Transverse colon (tissue), 4 donors: ENCODE measurements around the gene NPM3. TPM values are rescaled to one million over a fixed set of nuclear protein-coding genes. Genes with fewer than 3 reads are reported as not detected.

Experiments
- DNase-seq: peaks from one replicate; pipeline ENCODE4 v3.0.0-alpha.2; 2019
- H3K27ac ChIP-seq, 4 donors: fragments of 200-600 bp; sonication (generic); 2 replicates each; pipeline ENCODE4 v1.5.1; 2016 to 2018; ENCODE audit warnings: inconsistent platforms in 4 of 4
- H3K27me3 ChIP-seq: fragments of 200-600 bp; sonication (generic); 2 replicates; pipeline ENCODE4 v1.5.1; 2017; ENCODE audit warnings: inconsistent platforms
- H3K36me3 ChIP-seq, 4 donors: fragments of 200-600 bp; sonication (generic); 2 replicates each; pipeline ENCODE4 v1.5.1; 2017 to 2019; ENCODE audit warnings: inconsistent platforms in 4 of 4
- H3K4me1 ChIP-seq, 4 donors: fragments of 200-600 bp; sonication (generic); 2 replicates each; pipeline ENCODE4 v1.5.1; 2017 to 2020; ENCODE audit warnings: inconsistent platforms in 4 of 4
- H3K4me3 ChIP-seq, 4 donors: fragments of 200-600 bp; sonication (generic); 1 replicate in 1 of 4; 2 replicates in 3 of 4; pipeline versions ENCODE4 v1.5.1 to v1.6.1; 2017 to 2019; ENCODE audit warnings: inconsistent platforms in 4 of 4
- H3K9me3 ChIP-seq, 2 donors: fragments of 200-600 bp; sonication (generic); 2 replicates each; pipeline ENCODE4 v1.5.1; 2017 to 2019; ENCODE audit warnings: inconsistent platforms in 2 of 2
- EP300 ChIP-seq: sonication (generic); formaldehyde crosslinking; IDR thresholded peaks from one replicate; pipeline ENCODE4 v1.6.1; 2017; ENCODE audit warnings: antibody characterized with exemption, low read depth
- POLR2A ChIP-seq: fragments of 450-650 bp; IDR thresholded peaks from one replicate; pipeline ENCODE4 v1.6.1; 2016; ENCODE audit warnings: antibody characterized with exemption, mild to moderate bottlenecking, moderate library complexity
- POLR2AphosphoS5 ChIP-seq, 3 donors: sonication (generic); formaldehyde crosslinking; IDR thresholded peaks; one replicate each; pipeline ENCODE4 v1.6.1; 2016; ENCODE audit warnings: antibody characterized with exemption in 3 of 3
- WGBS, 2 donors: methylation state at CpG; one replicate each; pipeline ENCODE4 v1.1.5; 2018; ENCODE audit warnings: low coverage in 1 of 2; 5-methylcytosine and 5-hydroxymethylcytosine counted together
- in situ Hi-C, 4 donors: fragments of 200-750 bp; cut with MboI; loops; one replicate each; pipeline versions ENCODE4 v1.15.0 to v1.15.1; 2017; ENCODE audit warnings: low sequenced_read_pairs in 3 of 4, low pct_ligation_motif_present in 1 of 4, low pct_unique_long_range_greater_than_20kb in 1 of 4
- intact Hi-C: fragments of 100-400 bp; cut with DNase I; formaldehyde crosslinking; loops from one replicate; pipeline ENCODE4 v1.15.1; 2023; ENCODE audit warnings: low total_unique reads
- total RNA-seq, 4 donors: library from RNA; depleted of rRNA; stranded (reverse); fragments of >200 nt; gene quantifications; one replicate each; pipeline ENCODE4 v1.1.0, GENCODE V29; 2016
- TF ChIP-seq, protein P1 (sequence below), 5 experiments: fragments of 200-600 bp in 3 of 5; fragments of 450-650 bp in 2 of 5; sonication (generic) in 3 of 5; IDR thresholded peaks; 1 replicate in 2 of 5; 2 replicates in 3 of 5; pipeline ENCODE4 v1.5.1; 2016 to 2017; ENCODE audit warnings: antibody characterized with exemption in 5 of 5, inconsistent platforms in 3 of 5, mild to moderate bottlenecking in 2 of 5, moderate library complexity in 1 of 5

Gene NPM3
- total RNA-seq, 4 donors from 2014 or later = 8.2 to 18.7 (median 12.7) TPM

DNA sequence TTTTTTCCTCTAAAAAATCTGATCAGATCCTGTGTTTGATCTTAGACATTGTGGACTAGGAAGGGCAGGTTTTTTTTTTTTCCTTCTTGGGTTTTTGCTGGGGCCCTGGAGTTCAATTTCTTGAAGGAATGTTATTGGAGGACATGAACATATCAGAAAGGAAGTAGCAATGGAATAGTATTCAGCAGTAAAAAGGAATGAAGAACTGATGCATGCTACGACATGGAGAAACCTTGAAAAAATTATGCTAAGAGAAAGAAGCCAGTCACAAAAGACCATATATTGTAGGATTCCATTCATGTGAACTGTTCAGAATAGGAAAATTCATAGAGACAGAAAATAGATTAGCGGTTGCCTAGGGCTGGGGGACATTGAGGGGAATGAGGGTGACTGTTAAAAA, 41.3 kb downstream of the NPM3 start:
- in situ Hi-C loops = no loop called here
- no peak overlapping the region for H3K27ac ChIP-seq
- H3K4me3 ChIP-seq = no peak overlapping the region
- H3K9me3 ChIP-seq = no peaks in the 10 kb centered on the region
- TF ChIP-seq POLR2A (no peak), EP300 (no peak), POLR2AphosphoS5 (IDR thresholded peaks at IDR 0.05) (no peak)
- TF ChIP-seq, protein P1, sequence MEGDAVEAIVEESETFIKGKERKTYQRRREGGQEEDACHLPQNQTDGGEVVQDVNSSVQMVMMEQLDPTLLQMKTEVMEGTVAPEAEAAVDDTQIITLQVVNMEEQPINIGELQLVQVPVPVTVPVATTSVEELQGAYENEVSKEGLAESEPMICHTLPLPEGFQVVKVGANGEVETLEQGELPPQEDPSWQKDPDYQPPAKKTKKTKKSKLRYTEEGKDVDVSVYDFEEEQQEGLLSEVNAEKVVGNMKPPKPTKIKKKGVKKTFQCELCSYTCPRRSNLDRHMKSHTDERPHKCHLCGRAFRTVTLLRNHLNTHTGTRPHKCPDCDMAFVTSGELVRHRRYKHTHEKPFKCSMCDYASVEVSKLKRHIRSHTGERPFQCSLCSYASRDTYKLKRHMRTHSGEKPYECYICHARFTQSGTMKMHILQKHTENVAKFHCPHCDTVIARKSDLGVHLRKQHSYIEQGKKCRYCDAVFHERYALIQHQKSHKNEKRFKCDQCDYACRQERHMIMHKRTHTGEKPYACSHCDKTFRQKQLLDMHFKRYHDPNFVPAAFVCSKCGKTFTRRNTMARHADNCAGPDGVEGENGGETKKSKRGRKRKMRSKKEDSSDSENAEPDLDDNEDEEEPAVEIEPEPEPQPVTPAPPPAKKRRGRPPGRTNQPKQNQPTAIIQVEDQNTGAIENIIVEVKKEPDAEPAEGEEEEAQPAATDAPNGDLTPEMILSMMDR (IDR thresholded peaks at IDR 0.05) = no peak
- WGBS, 2 donors = 0 to 50% methylated on average over 1 to 2 of the region's 2 CpGs
- no peaks in the 10 kb centered on the region for H3K36me3 ChIP-seq
- intact Hi-C loops = no loop called here
- peaks cover 16% of the 10 kb centered on the region for H3K27me3 ChIP-seq
- no peak for DNase-seq
- H3K4me1 ChIP-seq = no peaks in the 10 kb centered on the region

DNA sequence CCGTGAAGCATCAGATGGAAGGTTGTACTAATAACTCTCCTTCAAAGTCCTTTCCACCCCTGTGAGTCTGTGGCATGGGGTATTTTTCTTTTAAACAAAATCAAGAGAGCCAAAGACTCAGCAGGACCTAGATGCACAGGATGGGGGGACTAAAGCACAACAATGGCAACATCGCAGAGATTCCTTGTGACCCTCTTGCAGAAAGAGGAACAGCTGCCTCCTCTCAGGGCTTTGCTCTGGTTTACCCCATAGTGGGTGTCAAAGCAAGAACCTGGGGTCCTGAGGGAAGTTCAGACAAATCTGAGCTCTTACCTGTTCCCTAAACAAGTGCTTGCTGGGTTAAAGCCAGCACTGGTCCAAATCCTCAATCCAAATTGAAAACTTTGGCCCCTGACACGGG, 46.6 kb downstream of the NPM3 start:
- WGBS, 2 donors = 77 to 83% methylated on average over 2 to 3 of the region's 3 CpGs
- TF ChIP-seq POLR2AphosphoS5 (IDR thresholded peaks at IDR 0.05) (no peak), POLR2A (no peak), EP300 (no peak)
- TF ChIP-seq, protein P1 (IDR thresholded peaks at IDR 0.05) = no peak
- H3K27ac ChIP-seq = no peak overlapping the region
- in situ Hi-C loops (no loop called here), intact Hi-C loops (no loop called here)
- H3K9me3 ChIP-seq = no peaks in the 10 kb centered on the region
- no peak overlapping the region for H3K4me3 ChIP-seq
- H3K27me3 ChIP-seq = peaks cover 16% of the 10 kb centered on the region
- H3K4me1 ChIP-seq = no peaks in the 10 kb centered on the region
- no peaks in the 10 kb centered on the region for H3K36me3 ChIP-seq
- no peak for DNase-seq

DNA sequence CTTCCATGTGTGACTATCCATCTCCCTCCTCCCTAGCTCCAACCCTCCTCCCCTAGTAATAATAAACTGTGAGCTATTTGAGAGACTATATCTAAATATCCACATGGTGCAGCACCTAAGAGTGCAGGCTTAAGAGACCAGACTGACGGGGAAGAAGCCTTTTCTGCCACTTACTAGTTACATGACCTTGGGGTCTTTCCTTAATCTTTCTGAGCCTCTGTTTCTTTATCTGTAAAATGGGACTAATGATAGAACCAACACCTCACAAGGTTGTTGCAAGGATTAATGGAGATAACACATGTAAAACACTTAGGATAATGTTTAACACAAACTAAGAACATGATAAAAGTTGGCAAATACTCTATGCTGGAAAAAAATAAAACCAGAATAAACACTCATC, 51.1 kb downstream of the NPM3 start:
- Histone ChIP-seq H3K36me3 (no peaks in the 10 kb centered on the region), H3K4me1 (no peaks in the 10 kb centered on the region), H3K27me3 (no peaks in the 10 kb centered on the region), H3K9me3 (no peaks in the 10 kb centered on the region), H3K4me3 (no peak overlapping the region), H3K27ac (no peak overlapping the region)
- intact Hi-C loops (no loop called here), in situ Hi-C loops (no loop called here)
- DNase-seq = no peak
- TF ChIP-seq POLR2AphosphoS5 (IDR thresholded peaks at IDR 0.05) = no peak
- WGBS, 2 donors = 87% methylated on average over 1 of the region's 1 CpG; no CpG with 5 or more reads in 1 of the 2 donors

Other genes with a start within 250 kb of the NPM3 start
- 10 to 100 TPM; 23.9 to 89.8 (median 29.8) TPM for gene POLL, start 195.2 kb downstream of the NPM3 start, total RNA-seq
- gene DPCD, start 195.1 kb downstream of the NPM3 start, total RNA-seq = 10 to 100 TPM in 2 of 4 donors, 1 to 10 TPM in 1, not detected in 1; 8.2 to 15.7 (median 13.5) TPM
- 10 to 100 TPM; 48.4 to 91.6 (median 55.6) TPM for gene FBXW4, start 88.3 kb downstream of the NPM3 start, total RNA-seq
- not detected for gene FGF8, start 7.3 kb downstream of the NPM3 start, total RNA-seq
- gene OGA, start 35.0 kb upstream of the NPM3 start, total RNA-seq = 100 to 1,000 TPM; 114 to 608 (median 172) TPM
- gene KCNIP2, start 60.4 kb upstream of the NPM3 start, total RNA-seq = 1 to 10 TPM; 1.1 to 5.2 (median 2.2) TPM